HG03280 (cell line): ENCODE results near the gene C16orf89.

ENCODE experiments used
- ATAC-seq: cut with Tn5 transposase; IDR thresholded peaks from one replicate; pipeline ENCODE4 v1.9.1; 2021; ENCODE audit warnings: mild to moderate bottlenecking, moderate library complexity; ENCODE audit not compliant: unreplicated experiment

The C16orf89 gene

GRCh38 chr16:5010576-5011329 lies 55.0 kb downstream of the C16orf89 start:
- no peak for ATAC-seq

- no peak for ATAC-seq
Observed at GRCh38 chr16:5008311-5008731, 57.4 kb downstream of the C16orf89 start.

- no peak for ATAC-seq
Observed at GRCh38 chr16:5007256-5007655, 58.5 kb downstream of the C16orf89 start.

- no peak for ATAC-seq
Observed at GRCh38 chr16:5006348-5007193, 59.2 kb downstream of the C16orf89 start.

- ATAC-seq: no peak
Observed at GRCh38 chr16:5005916-5006315, 59.8 kb downstream of the C16orf89 start.

GRCh38 chr16:5004311-5004710 lies 61.4 kb downstream of the C16orf89 start:
- ATAC-seq: no peak

- no peak for ATAC-seq
Observed at GRCh38 chr16:5003828-5004227, 61.9 kb downstream of the C16orf89 start.

GRCh38 chr16:5003211-5003610 lies 62.5 kb downstream of the C16orf89 start:
- no peak for ATAC-seq

- no peak for ATAC-seq
Observed at GRCh38 chr16:5002699-5003143, 63.0 kb downstream of the C16orf89 start.

- no peak for ATAC-seq
Observed at GRCh38 chr16:5001986-5002385, 63.8 kb downstream of the C16orf89 start.

GRCh38 chr16:5001571-5001970 lies 64.2 kb downstream of the C16orf89 start:
- no peak for ATAC-seq

- ATAC-seq: no peak
Observed at GRCh38 chr16:5000573-5001001, 65.2 kb downstream of the C16orf89 start.

- ATAC-seq: no peak
Observed at GRCh38 chr16:4994719-4995434, 70.9 kb downstream of the C16orf89 start.
